Urothelium cell line (cell line): ENCODE measurements around the gene PRRG2.
A peak's percentile ranks its signal among the peaks of the same experiment; 100 is the strongest.

Experiments used
- DNase-seq: peaks from one replicate; pipeline ENCODE4 v3.0.0; 2011; ENCODE audit warnings: low spot score, mixed read lengths
- FAIRE-seq: peaks from 2 replicates; lab custom pipeline; 2011; peaks lifted over from hg19 to GRCh38; lab: Jason Lieb, UNC

PRRG2 gene

DNA sequence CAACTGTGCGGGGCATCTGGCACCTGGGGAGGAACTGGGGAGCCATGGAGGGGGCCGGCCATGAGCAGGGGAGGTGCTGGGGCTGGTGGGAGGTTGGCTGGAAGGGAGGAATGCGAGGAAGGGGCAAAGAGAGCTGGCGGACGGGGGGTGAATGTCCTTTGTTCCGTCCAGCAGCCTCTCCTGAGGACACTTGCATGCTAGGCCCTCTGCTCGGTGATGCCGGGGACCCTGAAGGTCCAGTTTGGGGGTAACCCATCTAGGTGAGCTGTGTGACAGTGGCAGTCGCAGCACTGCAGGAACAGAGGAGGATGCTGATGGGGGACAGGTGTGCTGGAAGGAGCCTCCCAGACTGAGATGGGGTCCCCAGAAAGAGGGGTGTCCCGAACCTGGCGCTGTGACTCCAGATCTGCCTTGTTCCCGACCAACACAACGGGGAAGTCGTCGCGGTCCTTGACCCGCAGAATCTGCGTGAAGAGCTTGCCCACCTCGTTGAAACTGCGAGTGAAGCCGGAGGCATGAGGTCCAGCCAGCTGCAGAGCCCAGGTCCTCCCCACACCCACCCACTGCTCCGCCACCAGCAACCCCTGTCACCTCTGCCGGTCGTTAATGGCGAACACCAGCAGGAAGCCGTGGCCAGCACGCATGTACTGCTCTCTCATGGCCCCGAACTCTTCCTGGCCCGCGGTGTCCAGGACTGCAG, 55.3 kb downstream of the PRRG2 start:
- FAIRE-seq, result no peak
- DNase-seq, result no peak

GRCh38 chr19:49637821-49638738, 57.0 kb downstream of the PRRG2 start:
- DNase-seq (peak; percentile 89), FAIRE-seq (peak; percentile 58)

- no peak for FAIRE-seq
Observed at GRCh38 chr19:49639401-49640112, 58.4 kb downstream of the PRRG2 start.

DNA sequence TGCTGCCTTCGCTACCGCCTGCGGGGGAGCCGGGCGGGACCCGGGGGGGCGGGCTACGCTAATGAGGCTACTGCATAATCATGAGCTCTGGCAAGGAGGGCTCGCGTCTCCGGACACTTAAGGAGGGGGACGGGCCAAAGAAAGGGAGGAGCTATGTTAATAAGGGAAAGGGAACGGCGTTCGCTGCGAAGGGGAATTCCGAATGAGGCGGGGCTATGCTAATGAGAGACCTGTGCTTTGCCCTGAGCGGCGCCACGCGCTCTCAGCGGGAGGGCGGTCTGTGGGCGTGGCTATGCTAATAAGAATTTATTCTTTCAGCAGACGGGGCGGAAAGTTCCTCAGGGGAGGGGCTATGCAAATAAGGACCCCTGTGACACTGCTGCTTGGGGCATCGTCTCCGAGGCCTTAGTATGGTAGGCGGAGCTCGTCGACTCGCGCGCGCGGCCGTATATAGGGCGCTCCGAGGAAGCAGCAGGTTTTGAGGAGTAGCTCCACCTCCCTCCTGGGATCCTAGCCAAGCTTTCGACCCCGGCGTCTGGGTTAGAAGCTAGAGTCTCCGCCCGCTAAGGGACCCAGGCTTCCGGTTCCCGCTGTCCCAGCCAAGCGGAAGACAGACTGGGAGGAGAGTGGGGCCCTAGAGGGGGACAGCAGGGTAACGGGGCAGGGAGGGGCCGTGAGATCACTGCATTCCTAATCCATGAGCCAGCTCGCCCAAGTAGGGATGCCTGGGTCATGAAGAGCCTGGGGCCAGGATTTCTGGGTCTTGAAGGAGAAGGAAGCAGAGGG, 59.2 kb downstream of the PRRG2 start, which contains the start of gene RRAS:
TSS of gene RRAS (minus strand) at position 31 of the 786 bp plus-strand sequence. CDS start 45 bp downstream, outside the sequence.
- DNase-seq (peak; percentile 97), FAIRE-seq (peak; percentile 84)

More at GRCh38 chr19:49639401-49640112, 58.4 kb downstream of the PRRG2 start:
- DNase-seq, result peak; percentile 21
